Sigmoid colon (tissue), 7 donors: ENCODE results near the gene LSM2. TPM values are rescaled to one million over a fixed set of nuclear protein-coding genes. Genes with fewer than 3 reads are reported as not detected.

Source experiments
- DNase-seq: peaks from one replicate; pipeline ENCODE4 v3.0.0-alpha.2; 2019
- H3K27ac ChIP-seq, 4 donors: fragments of 200-600 bp; sonication (generic); one replicate each; pipeline ENCODE4 v1.5.1; 2016 to 2019; ENCODE audit warnings: mild to moderate bottlenecking in 1 of 4
- H3K27me3 ChIP-seq, 3 donors: fragments of 200-600 bp; sonication (generic); one replicate each; pipeline ENCODE4 v1.5.1; 2019; ENCODE audit warnings: mild to moderate bottlenecking in 1 of 3
- H3K36me3 ChIP-seq, 4 donors: fragments of 200-600 bp; sonication (generic); one replicate each; pipeline ENCODE4 v1.5.1; 2016 to 2019
- H3K4me1 ChIP-seq, 4 donors: fragments of 200-600 bp; sonication (generic); one replicate each; pipeline ENCODE4 v1.5.1; 2017 to 2019
- H3K4me3 ChIP-seq, 4 donors: fragments of 200-600 bp; sonication (generic); one replicate each; pipeline ENCODE4 v1.5.1; 2017 to 2019; ENCODE audit warnings: mild to moderate bottlenecking in 2 of 4, moderate library complexity in 1 of 4
- H3K9me3 ChIP-seq, 4 donors: fragments of 200-600 bp in 3 of 4; sonication (generic) in 3 of 4; one replicate each; pipeline versions ENCODE4 v1.5.1 to v1.6.1; 2013 to 2019
- EP300 ChIP-seq, 4 donors: sonication (generic); formaldehyde crosslinking; IDR thresholded peaks; one replicate each; pipeline ENCODE4 v1.6.1; 2017; ENCODE audit warnings: antibody characterized with exemption in 4 of 4
- POLR2A ChIP-seq, 2 donors: fragments of 450-650 bp; IDR thresholded peaks; one replicate each; pipeline ENCODE4 v1.6.1; 2016; ENCODE audit warnings: antibody characterized with exemption in 2 of 2, mild to moderate bottlenecking in 2 of 2, moderate library complexity in 2 of 2
- POLR2AphosphoS5 ChIP-seq, 4 donors: sonication (generic); formaldehyde crosslinking; IDR thresholded peaks; one replicate each; pipeline ENCODE4 v1.6.1; 2017; ENCODE audit warnings: antibody characterized with exemption in 4 of 4
- WGBS, 2 donors: extraction: QIAGEN DNeasy Blood & Tissue Kit; methylation state at CpG; one replicate each; pipeline ENCODE4 v1.1.7; 2013; 5-methylcytosine and 5-hydroxymethylcytosine counted together
- intact Hi-C: fragments of 100-400 bp; cut with DNase I; formaldehyde crosslinking; loops from one replicate; pipeline ENCODE4 v1.15.1; 2023
- polyA plus RNA-seq, 3 donors: library from polyadenylated mRNA; stranded (reverse); fragments of 200-250 nt; gene quantifications; one replicate each; pipeline ENCODE4 v1.2.3, GENCODE V29; 2013
- total RNA-seq, 4 donors: library from RNA; depleted of rRNA; stranded (reverse); fragments of >200 nt; gene quantifications; one replicate each; pipeline ENCODE4 v1.1.0, GENCODE V29; 2016
- TF ChIP-seq, protein P1 (sequence below), 4 experiments: fragments of 450-650 bp in 3 of 4; fragments of 200-600 bp in 1 of 4; IDR thresholded peaks; one replicate each; pipeline ENCODE4 v1.5.1; 2016 to 2019; ENCODE audit warnings: antibody characterized with exemption in 4 of 4, mild to moderate bottlenecking in 3 of 4, moderate library complexity in 2 of 4
- donor health status: healthy with polysubstance abuse.
- donor health status: Bipolar disorder and iron deficiency.
- donor health status: healthy.

The LSM2 gene
- total and polyA plus RNA-seq, 7 donors: 28.4 to 94.7 (median 49.9) TPM

DNA sequence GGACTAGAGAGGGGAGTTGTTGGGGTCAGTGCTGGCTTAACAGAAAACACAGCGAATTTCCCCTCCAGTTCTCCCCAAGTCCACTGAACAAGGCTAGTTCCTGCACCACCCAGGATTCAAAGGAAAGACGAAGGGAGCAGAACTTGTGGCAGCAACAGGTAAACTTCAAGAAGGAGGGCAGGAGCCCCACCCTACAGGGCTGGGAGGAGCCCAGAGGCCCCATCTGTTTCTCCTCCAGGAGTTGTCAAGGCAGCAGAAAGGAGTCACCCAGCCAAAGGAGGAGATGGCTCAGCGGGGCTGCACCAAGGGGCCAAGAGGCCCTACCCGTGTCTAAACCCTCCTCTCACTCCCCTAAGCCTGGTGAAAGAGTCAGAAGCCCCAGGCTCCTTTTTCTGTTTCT lies 42.6 kb downstream of the LSM2 start:
- Histone ChIP-seq H3K27me3 (peaks cover 0 to 14% (median 3%) of the 10 kb centered on the region in 3 donors), H3K36me3 (no peaks in the 10 kb centered on the region), H3K4me3 (no peak overlapping the region), H3K4me1 (peaks cover 0 to 10% (median 7%) of the 10 kb centered on the region in 4 donors), H3K9me3 (no peaks in the 10 kb centered on the region), H3K27ac (no peak overlapping the region)
- WGBS, 2 donors: 79 to 81% methylated on average over 4 of the region's 4 CpGs
- TF ChIP-seq, protein P1, sequence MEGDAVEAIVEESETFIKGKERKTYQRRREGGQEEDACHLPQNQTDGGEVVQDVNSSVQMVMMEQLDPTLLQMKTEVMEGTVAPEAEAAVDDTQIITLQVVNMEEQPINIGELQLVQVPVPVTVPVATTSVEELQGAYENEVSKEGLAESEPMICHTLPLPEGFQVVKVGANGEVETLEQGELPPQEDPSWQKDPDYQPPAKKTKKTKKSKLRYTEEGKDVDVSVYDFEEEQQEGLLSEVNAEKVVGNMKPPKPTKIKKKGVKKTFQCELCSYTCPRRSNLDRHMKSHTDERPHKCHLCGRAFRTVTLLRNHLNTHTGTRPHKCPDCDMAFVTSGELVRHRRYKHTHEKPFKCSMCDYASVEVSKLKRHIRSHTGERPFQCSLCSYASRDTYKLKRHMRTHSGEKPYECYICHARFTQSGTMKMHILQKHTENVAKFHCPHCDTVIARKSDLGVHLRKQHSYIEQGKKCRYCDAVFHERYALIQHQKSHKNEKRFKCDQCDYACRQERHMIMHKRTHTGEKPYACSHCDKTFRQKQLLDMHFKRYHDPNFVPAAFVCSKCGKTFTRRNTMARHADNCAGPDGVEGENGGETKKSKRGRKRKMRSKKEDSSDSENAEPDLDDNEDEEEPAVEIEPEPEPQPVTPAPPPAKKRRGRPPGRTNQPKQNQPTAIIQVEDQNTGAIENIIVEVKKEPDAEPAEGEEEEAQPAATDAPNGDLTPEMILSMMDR (IDR thresholded peaks at IDR 0.05): no peak
- TF ChIP-seq POLR2AphosphoS5 (IDR thresholded peaks at IDR 0.05) (no peak), EP300 (IDR thresholded peaks at IDR 0.05) (no peak), POLR2A (IDR thresholded peaks at IDR 0.05) (no peak)
- intact Hi-C loops: no loop called here
- no peak for DNase-seq

DNA sequence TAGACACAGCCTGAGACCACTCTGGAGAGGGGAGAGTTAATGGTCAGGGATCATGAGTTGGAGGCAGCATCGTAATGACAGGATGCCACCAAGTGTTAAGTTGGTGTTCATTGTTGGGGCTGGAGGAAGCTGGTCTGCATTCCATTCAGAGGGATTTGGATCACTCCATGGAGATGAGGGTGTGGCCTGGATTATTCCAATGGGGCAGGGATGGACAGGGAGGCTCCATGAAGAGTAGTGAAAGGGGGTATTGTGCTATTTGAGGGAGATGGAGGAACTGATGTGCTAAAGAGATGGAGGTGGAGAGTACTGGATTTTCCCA lies 43.2 kb downstream of the LSM2 start:
- 18 to 34% methylated on average over 1 of the region's 1 CpG for WGBS, 2 donors
- Histone ChIP-seq H3K9me3 (no peaks in the 10 kb centered on the region), H3K36me3 (no peaks in the 10 kb centered on the region), H3K27me3 (peaks cover 0 to 14% (median 3%) of the 10 kb centered on the region in 3 donors), H3K4me3 (no peak overlapping the region), H3K4me1 (peaks cover 0 to 10% (median 7%) of the 10 kb centered on the region in 4 donors), H3K27ac (no peak overlapping the region)
- no peak for DNase-seq
- TF ChIP-seq POLR2A (IDR thresholded peaks at IDR 0.05): no peak
- TF ChIP-seq, protein P1 (IDR thresholded peaks at IDR 0.05): no peak
- no peak for TF ChIP-seq EP300 (IDR thresholded peaks at IDR 0.05)
- TF ChIP-seq POLR2AphosphoS5 (IDR thresholded peaks at IDR 0.05): no peak
- intact Hi-C loops: no loop called here

DNA sequence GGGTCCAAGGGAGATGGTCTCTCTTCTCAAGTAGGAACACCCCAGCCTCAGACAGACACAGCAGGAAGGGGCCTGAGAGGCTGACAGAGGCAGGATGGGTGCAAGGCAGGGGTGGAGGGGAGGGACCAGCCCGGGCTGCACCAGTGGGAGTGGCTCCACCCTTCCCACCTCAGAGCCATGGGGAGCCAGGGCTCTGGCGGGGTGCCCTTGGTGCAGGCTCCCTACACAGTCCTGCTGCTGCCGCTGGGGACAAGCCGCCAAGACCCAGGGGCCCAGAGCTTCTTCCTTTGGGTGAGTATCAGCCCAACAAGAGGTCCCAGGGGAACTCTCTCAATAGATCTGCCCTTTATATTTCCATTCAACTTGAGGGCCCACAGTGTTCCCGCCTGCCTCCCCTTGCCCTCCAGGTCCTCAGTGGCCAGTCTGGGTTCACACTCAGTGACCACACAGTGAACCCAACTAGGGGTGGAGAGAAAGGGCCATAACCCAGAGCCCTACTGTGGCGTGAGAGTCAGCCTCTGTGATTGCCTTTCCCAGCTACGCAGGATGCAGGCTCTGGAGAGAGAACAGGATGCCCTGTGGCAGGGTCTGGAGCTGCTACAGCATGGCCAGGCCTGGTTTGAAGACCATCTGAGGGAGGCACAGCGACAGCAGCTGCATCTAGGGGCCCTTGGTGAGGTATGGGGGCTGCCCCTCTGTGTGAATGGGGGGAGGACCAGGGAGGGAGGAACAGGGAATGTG lies 43.7 kb downstream of the LSM2 start:
- intact Hi-C loops: no loop called here
- Histone ChIP-seq H3K27ac (no peak overlapping the region), H3K4me3 (no peak overlapping the region), H3K9me3 (no peaks in the 10 kb centered on the region), H3K27me3 (peaks cover 0 to 14% (median 3%) of the 10 kb centered on the region in 3 donors), H3K4me1 (peaks cover 0 to 10% (median 7%) of the 10 kb centered on the region in 4 donors), H3K36me3 (no peaks in the 10 kb centered on the region)
- DNase-seq: no peak
- no peak for TF ChIP-seq POLR2AphosphoS5 (IDR thresholded peaks at IDR 0.05)
- no peak for TF ChIP-seq EP300 (IDR thresholded peaks at IDR 0.05)
- TF ChIP-seq, protein P1 (IDR thresholded peaks at IDR 0.05): no peak
- no peak for TF ChIP-seq POLR2A (IDR thresholded peaks at IDR 0.05)
- 82 to 83% methylated on average over 8 of the region's 8 CpGs for WGBS, 2 donors

DNA sequence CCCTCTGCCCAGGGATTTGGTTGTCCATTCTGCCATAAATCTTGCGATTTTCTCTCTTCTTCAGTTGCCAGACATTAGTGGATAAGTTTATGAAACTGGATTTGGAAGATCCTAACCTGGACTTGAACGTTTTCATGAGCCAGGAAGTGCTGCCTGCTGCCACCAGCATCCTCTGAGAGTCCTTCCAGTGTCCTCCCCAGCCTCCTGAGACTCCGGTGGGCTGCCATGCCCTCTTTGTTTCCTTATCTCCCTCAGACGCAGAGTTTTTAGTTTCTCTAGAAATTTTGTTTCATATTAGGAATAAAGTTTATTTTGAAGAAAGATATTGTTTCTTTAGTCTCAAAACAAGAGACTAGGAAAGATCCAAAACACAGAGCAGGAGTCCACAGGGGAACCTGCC lies 44.4 kb downstream of the LSM2 start, which contains the start of gene SAPCD1:
Gene SAPCD1 (plus strand): TSS at position 301 of the 400 bp plus-strand sequence. CDS start 399 bp downstream, outside the sequence.
- H3K4me3 ChIP-seq: no peak within 1 kb of the TSS
- 81 to 87% methylated on average over 4 of the region's 4 CpGs for WGBS, 2 donors

More for the DNA sequence above, 44.4 kb downstream of the LSM2 start, which contains the start of gene SAPCD1:
- Histone ChIP-seq H3K36me3 (no peaks in the 10 kb centered on the region), H3K27ac (no peak within 1 kb of the TSS), H3K27me3 (peaks cover 0 to 14% (median 3%) of the 10 kb centered on the region in 3 donors), H3K9me3 (no peaks in the 10 kb centered on the region), H3K4me1 (peaks cover 0 to 10% (median 7%) of the 10 kb centered on the region in 4 donors)
- no peak for TF ChIP-seq POLR2AphosphoS5 (IDR thresholded peaks at IDR 0.05)
- no peak for TF ChIP-seq POLR2A (IDR thresholded peaks at IDR 0.05)
- no peak for TF ChIP-seq EP300 (IDR thresholded peaks at IDR 0.05)
- TF ChIP-seq, protein P1 (IDR thresholded peaks at IDR 0.05): no peak
- intact Hi-C loops: no loop called here
- DNase-seq: no peak
